Vagina (tissue), 2 donors: ENCODE data around the gene ENO4. TPM values are rescaled to one million over a fixed set of nuclear protein-coding genes. Genes with fewer than 3 reads are reported as not detected.

Experiments used
- DNase-seq, 2 donors: peaks; one replicate each; pipeline ENCODE4 v3.0.0-alpha.2; 2017; ENCODE audit errors: extremely low spot score in 2 of 2
- H3K27ac ChIP-seq: fragments of 200-600 bp; sonication (generic); one replicate; pipeline ENCODE4 v1.5.1; 2019
- H3K27me3 ChIP-seq: fragments of 200-600 bp; sonication (generic); one replicate; pipeline ENCODE4 v1.5.1; 2019
- H3K36me3 ChIP-seq, 2 donors: fragments of 200-600 bp; sonication (generic); one replicate each; pipeline ENCODE4 v1.5.1; 2017 to 2019
- H3K4me1 ChIP-seq: fragments of 200-600 bp; sonication (generic); one replicate; pipeline ENCODE4 v1.5.1; 2019
- H3K4me3 ChIP-seq, 2 donors: fragments of 200-600 bp; sonication (generic); 1 replicate in 1 of 2; 2 replicates in 1 of 2; pipeline ENCODE4 v1.5.1; 2016 to 2019
- H3K9me3 ChIP-seq: fragments of 200-600 bp; sonication (generic); one replicate; pipeline ENCODE4 v1.5.1; 2019
- CTCF ChIP-seq, 3 experiments: fragments of 450-650 bp in 2 of 3; fragments of 200-600 bp in 1 of 3; sonication (generic) in 1 of 3; IDR thresholded peaks; one replicate each; pipeline ENCODE4 v1.5.1; 2017 to 2019; ENCODE audit warnings: antibody characterized with exemption in 3 of 3, mild to moderate bottlenecking in 2 of 3, moderate library complexity in 2 of 3
- POLR2A ChIP-seq, 2 donors: fragments of 450-650 bp; IDR thresholded peaks; one replicate each; pipeline ENCODE4 v1.6.1; 2017; ENCODE audit warnings: antibody characterized with exemption in 2 of 2, mild to moderate bottlenecking in 2 of 2, moderate library complexity in 2 of 2
- POLR2AphosphoS5 ChIP-seq, 2 donors: sonication (generic); formaldehyde crosslinking; IDR thresholded peaks; one replicate each; pipeline ENCODE4 v1.9.0; 2017; ENCODE audit warnings: antibody characterized with exemption in 2 of 2, mild to moderate bottlenecking in 2 of 2, low read depth in 1 of 2; ENCODE audit not compliant: insufficient read depth in 1 of 2
- intact Hi-C: fragments of 100-400 bp; cut with DNase I; formaldehyde crosslinking; loops from one replicate; pipeline ENCODE4 v1.15.1; 2023
- total RNA-seq: library from RNA; depleted of rRNA; stranded (reverse); fragments of >200 nt; gene quantifications from one replicate; pipeline ENCODE4 v1.2.3, GENCODE V29; 2016

Gene ENO4
- total RNA-seq, 1 donor from 2014 or later = not detected

DNA sequence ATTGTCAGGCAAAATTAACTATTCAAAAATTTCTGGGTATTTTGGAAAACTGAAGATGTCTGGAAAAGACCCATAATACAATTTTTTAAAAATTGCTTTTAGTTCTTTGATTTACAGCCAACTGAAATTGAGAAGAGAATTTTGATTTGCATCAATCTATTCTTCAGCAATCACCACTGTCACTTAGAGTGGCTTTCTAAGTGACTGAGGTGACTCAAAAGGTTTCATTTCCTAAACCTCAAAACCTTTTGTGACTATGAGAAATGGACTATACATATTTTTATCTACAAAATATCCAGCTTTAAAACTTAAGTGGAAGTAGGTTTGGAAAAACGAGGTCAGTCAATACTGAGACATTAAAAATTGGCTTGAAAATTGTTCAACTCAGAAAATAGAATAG, 60.0 kb downstream of the ENO4 start:
- no peak for TF ChIP-seq CTCF (IDR thresholded peaks at IDR 0.05)
- no peak for TF ChIP-seq POLR2AphosphoS5 (IDR thresholded peaks at IDR 0.05; ENCODE audit: insufficient read depth in 1 of 2, low read depth in 1 of 2)
- DNase-seq = no peak
- Histone ChIP-seq H3K36me3 (no peaks in the 10 kb centered on the region), H3K27me3 (no peaks in the 10 kb centered on the region), H3K9me3 (no peaks in the 10 kb centered on the region), H3K4me3 (no peak overlapping the region), H3K27ac (no peak overlapping the region), H3K4me1 (no peaks in the 10 kb centered on the region)
- intact Hi-C loops = no loop called here

- Histone ChIP-seq H3K4me1 (no peaks in the 10 kb centered on the region), H3K4me3 (no peak overlapping the region), H3K36me3 (no peaks in the 10 kb centered on the region), H3K27ac (no peak overlapping the region), H3K9me3 (no peaks in the 10 kb centered on the region), H3K27me3 (no peaks in the 10 kb centered on the region)
- TF ChIP-seq POLR2A (IDR thresholded peaks at IDR 0.05) (no peak), POLR2AphosphoS5 (IDR thresholded peaks at IDR 0.05; ENCODE audit: insufficient read depth in 1 of 2, low read depth in 1 of 2) (no peak), CTCF (IDR thresholded peaks at IDR 0.05) (no peak)
- intact Hi-C loops = no loop called here
- no peak for DNase-seq
These were observed 61.6 kb downstream of the ENO4 start for GRCh38 chr10:116910910-116911309.

DNA sequence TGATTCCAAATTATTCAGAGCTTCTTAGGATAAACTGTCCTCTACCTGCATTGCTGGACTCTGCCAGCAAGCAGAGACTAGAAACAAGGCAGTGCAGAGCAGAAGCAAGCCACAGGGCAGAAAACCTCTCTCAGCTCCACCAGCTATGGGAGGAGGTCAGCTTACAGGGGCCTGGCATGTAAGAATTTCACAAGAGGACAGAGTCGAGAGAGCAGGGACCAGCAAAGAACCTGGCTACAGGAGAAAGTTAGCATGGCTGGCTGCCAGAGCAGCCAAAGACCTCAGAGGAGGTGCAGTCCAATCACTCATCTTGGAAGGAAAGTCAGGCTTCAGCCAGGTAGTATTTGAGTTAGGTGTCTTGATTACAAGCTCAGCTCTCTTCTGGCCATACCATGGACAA, 62.9 kb downstream of the ENO4 start:
- intact Hi-C loops = no loop called here
- Histone ChIP-seq H3K9me3 (no peaks in the 10 kb centered on the region), H3K27ac (no peak overlapping the region), H3K36me3 (no peaks in the 10 kb centered on the region), H3K4me3 (no peak overlapping the region), H3K4me1 (no peaks in the 10 kb centered on the region), H3K27me3 (no peaks in the 10 kb centered on the region)
- no peak for DNase-seq
- TF ChIP-seq POLR2AphosphoS5 (IDR thresholded peaks at IDR 0.05; ENCODE audit: insufficient read depth in 1 of 2, low read depth in 1 of 2) (no peak), POLR2A (IDR thresholded peaks at IDR 0.05) (no peak), CTCF (IDR thresholded peaks at IDR 0.05) (no peak)

- TF ChIP-seq POLR2AphosphoS5 (IDR thresholded peaks at IDR 0.05; ENCODE audit: insufficient read depth in 1 of 2, low read depth in 1 of 2) (no peak), POLR2A (IDR thresholded peaks at IDR 0.05) (no peak), CTCF (IDR thresholded peaks at IDR 0.05) (no peak)
- Histone ChIP-seq H3K4me1 (no peaks in the 10 kb centered on the region), H3K27ac (no peak overlapping the region), H3K4me3 (no peak overlapping the region), H3K36me3 (no peaks in the 10 kb centered on the region), H3K9me3 (no peaks in the 10 kb centered on the region), H3K27me3 (no peaks in the 10 kb centered on the region)
- no peak for DNase-seq
- intact Hi-C loops = no loop called here
These were observed 64.4 kb downstream of the ENO4 start for GRCh38 chr10:116913695-116914094.

DNA sequence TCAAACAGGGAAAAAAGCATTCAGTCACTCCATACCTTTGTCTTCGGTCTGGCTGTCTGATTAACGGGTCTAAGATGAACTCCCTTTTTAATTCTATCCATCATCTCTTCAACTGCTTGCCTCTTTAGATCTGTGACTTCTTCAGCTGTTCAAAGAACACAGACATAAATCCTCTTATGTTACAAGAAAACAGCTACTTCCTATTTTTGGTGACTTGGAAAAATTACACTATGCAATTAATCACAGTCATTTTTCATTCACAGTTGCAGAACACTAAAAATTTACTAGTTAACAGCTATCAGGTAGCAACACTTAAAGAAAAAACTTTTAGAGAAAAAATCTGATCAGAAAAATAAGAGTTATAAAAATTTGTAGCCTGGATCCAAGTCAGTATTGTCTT, 66.0 kb downstream of the ENO4 start:
- Histone ChIP-seq H3K36me3 (no peaks in the 10 kb centered on the region), H3K4me3 (no peak overlapping the region), H3K9me3 (no peaks in the 10 kb centered on the region), H3K27me3 (no peaks in the 10 kb centered on the region), H3K27ac (no peak overlapping the region), H3K4me1 (no peaks in the 10 kb centered on the region)
- TF ChIP-seq CTCF (IDR thresholded peaks at IDR 0.05) = no peak
- no peak for TF ChIP-seq POLR2A (IDR thresholded peaks at IDR 0.05)
- TF ChIP-seq POLR2AphosphoS5 (IDR thresholded peaks at IDR 0.05; ENCODE audit: insufficient read depth in 1 of 2, low read depth in 1 of 2) = no peak
- no peak for DNase-seq
- intact Hi-C loops = no loop called here
